AG08396 (cell line): Measurements from ENCODE around the gene PLEKHG2.
"Not testable (repeated sequence)": the region's sequence is repeated elsewhere in the genome, so short reads cannot be mapped to it uniquely, and the experiment has no call there.

Experiments used
- DNase-seq: peaks from one replicate; pipeline ENCODE4 v3.0.0; 2012; ENCODE audit warnings: low spot score, mixed read lengths

The PLEKHG2 gene

GRCh38 chr19:39445196-39446111 is 33.0 kb downstream of the PLEKHG2 start, which contains the start of gene SUPT5H:
Gene SUPT5H (plus strand): TSS chr19:39445582. CDS start chr19:39445891, 309 bp downstream.
- DNase-seq: peak; percentile 96

GRCh38 chr19:39446365-39447084 is 34.1 kb downstream of the PLEKHG2 start:
- DNase-seq: no peak

- DNase-seq: peak; percentile 40
Observed at GRCh38 chr19:39448271-39448670, 35.8 kb downstream of the PLEKHG2 start.

GRCh38 chr19:39449116-39449797 is 36.8 kb downstream of the PLEKHG2 start:
- no peak for DNase-seq

- DNase-seq: not testable (repeated sequence)
Observed at GRCh38 chr19:39451257-39451656, 38.8 kb downstream of the PLEKHG2 start.

- DNase-seq: no peak
Observed at GRCh38 chr19:39463403-39463802, 50.9 kb downstream of the PLEKHG2 start.

GRCh38 chr19:39465956-39466747 is 53.7 kb downstream of the PLEKHG2 start:
- no peak for DNase-seq

GRCh38 chr19:39467941-39468340 is 55.5 kb downstream of the PLEKHG2 start:
- DNase-seq: no peak

GRCh38 chr19:39469036-39469435 is 56.6 kb downstream of the PLEKHG2 start:
- DNase-seq: no peak

- no peak for DNase-seq
Observed at GRCh38 chr19:39469567-39469966, 57.1 kb downstream of the PLEKHG2 start.

GRCh38 chr19:39470724-39471339 is 58.4 kb downstream of the PLEKHG2 start:
- no peak for DNase-seq

GRCh38 chr19:39471756-39472536 is 59.5 kb downstream of the PLEKHG2 start:
- no peak for DNase-seq

GRCh38 chr19:39472746-39473442 is 60.4 kb downstream of the PLEKHG2 start:
- no peak for DNase-seq

- no peak for DNase-seq
Observed at GRCh38 chr19:39473443-39473960, 61.0 kb downstream of the PLEKHG2 start.

- peak; percentile 61 for DNase-seq
Observed at GRCh38 chr19:39474139-39474620, 61.7 kb downstream of the PLEKHG2 start.

GRCh38 chr19:39475748-39476147 is 63.3 kb downstream of the PLEKHG2 start:
- DNase-seq: no peak
